Stimulated activated CD4-positive, alpha-beta T cell treated with anti-CD3 and anti-CD28 coated beads, Interleukin-15, amount 100 ng/mL, for 48 hours (primary cell): ENCODE data around the gene PRR36.
"Not testable (repeated sequence)": the region's sequence is repeated elsewhere in the genome, so short reads cannot be mapped to it uniquely, and the experiment has no call there.

Experiments used
- DNase-seq, 2 donors: peaks; one replicate each; pipeline ENCODE4 v3.0.0-alpha.2; 2020; ENCODE audit warnings: low read depth in 2 of 2

Gene PRR36

DNA sequence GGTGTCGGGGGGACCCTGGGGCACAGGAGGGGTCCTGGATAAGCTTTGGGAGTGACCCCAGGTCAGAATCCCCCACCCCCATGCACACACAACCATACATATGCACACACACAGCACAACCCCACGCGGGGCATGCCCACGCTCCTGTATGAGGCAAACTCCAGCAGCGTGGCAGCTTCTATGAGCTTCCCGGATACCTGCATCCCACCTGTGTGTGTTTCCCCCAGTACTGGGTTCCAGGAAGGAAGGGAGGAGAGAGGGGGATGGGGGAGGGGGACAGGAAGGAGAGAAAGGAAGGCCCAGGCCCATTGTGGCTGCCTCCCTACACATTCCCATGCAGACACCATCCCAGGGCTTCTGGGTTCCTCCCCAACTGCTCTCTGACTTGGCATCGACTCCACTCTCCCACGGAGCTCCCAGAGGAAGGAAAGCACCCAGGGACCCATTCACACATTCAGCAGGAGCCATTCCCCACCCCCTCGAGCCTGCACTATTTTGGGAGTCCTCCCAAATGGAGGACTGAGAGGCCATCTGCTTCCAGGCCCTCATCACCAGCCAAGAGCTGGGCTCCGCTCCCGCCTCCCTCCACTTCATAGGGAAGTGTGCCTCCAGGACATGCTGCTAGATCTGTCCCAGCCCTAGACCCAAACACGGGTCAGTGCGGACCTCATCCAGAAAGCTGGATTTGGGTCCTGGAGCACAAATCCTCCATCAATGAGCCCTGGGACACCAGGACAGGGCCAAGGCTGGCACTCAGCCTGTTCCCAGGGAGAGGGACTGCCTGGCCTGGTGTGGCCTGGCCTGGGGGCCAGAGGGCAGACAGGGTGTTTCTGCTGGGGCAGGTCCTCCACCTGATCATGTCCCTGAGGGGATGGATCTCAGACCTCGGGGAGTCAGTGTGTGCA is 13.2 kb downstream of the PRR36 start:
- DNase-seq: no peak

GRCh38 chr19:7859831-7860713 is 14.1 kb downstream of the PRR36 start:
- no peak for DNase-seq

DNA sequence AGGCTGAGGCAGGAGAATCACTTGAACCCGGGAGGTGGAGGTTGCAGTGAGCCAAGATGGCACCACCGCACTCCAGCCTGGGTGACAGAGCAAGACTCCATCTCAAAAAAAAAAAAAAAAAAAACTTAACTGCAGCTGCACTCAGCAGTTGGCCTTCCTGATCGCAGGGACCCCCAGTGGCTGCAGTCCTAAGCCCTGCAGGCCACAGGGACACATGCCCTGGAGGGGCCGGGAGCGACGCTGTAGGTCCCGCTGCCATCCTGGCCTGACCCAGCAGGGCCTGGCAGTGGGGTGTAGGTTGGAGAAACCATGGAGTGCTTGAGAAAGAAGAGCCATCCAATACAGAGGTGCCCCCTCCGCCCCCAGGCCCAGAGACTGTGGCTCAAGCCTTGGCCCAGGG is 15.1 kb downstream of the PRR36 start:
- DNase-seq: not testable (repeated sequence)

- DNase-seq: no peak
These were observed 15.9 kb downstream of the PRR36 start for GRCh38 chr19:7858109-7858770.

- no peak for DNase-seq
These were observed 16.5 kb downstream of the PRR36 start for GRCh38 chr19:7857727-7858108.

GRCh38 chr19:7856679-7857663 is 17.2 kb downstream of the PRR36 start:
- no peak for DNase-seq

- no peak for DNase-seq
These were observed 18.0 kb downstream of the PRR36 start for GRCh38 chr19:7856109-7856591.

- no peak for DNase-seq
These were observed 18.6 kb downstream of the PRR36 start for GRCh38 chr19:7855426-7856108.

GRCh38 chr19:7853770-7854128 is 20.4 kb downstream of the PRR36 start:
- DNase-seq: no peak

- peak in 1 of 2 donors; percentile 66 for DNase-seq
These were observed 21.1 kb downstream of the PRR36 start for GRCh38 chr19:7852851-7853769.

DNA sequence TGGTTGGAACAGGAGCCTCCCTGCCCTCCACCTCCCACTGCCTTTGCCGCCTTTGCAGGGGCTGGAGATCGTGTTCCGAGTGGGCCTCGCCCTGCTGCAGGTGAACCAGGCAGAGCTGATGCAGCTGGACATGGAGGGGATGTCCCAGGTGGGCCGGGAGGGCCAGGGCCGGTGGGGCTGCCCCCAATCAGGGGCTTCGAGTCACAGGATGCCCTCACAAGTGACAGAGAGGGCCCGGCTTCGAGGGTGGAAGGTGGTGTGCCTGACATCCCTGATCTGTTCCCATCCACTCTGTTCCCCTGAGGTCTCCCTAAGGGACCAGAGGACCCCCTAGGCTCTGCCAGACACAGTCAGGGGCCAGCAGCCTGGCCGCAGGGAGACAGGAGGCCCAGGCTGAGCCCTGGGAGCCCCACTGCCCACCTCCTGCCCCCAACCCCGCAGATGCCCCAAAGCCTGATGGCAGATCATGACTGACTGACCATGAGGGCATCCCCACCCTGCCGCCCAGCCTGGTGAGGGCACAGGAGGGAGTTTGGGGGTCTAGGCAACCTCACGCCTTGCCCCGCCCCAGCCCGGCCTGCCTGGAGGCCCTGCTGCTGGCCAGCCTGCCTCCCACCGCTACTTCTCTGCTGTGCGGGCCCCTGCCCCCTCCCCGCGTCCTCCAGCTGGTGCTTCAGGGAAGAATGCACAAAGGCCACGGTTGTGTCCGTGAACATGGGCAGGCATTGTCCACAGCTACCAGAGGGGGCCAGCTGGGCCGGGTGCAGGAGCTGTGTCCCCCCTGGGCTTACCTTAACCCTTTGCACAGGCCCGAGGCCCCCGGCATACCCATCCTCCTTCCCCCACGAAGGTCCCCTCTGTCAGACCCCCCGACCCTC is 22.3 kb downstream of the PRR36 start:
- no peak for DNase-seq

DNA sequence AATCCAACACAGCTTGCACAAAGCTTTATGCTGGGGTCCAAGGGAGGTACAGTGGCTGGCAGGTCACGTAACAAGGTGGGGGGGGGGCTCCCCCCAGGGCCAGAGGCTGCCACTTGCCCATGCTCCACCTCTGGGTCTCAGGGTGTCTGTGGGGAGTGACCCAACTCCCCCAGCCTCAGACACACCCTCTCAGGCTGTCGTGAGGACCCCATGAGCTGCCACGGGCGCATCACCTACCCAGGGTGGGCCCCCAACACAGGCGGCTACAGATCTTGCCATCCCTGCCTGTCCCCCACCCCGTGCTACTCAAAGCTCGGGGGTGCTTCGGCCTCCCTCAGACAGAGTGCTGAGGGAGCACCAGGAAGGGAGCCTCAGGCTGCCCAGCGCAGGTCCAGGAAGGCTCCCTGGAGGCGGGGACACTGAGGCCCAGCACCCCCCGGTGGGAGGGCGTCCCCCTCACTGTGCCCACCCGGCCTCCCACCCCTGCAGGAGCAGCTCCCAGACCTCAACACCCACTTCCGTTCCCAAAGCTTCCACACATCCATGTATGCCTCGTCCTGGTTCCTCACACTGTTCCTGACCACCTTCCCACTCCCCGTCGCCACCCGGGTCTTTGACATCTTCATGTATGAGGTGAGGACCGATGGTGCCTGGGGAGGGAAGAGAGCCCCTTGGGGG is 23.1 kb downstream of the PRR36 start:
- DNase-seq: no peak

DNA sequence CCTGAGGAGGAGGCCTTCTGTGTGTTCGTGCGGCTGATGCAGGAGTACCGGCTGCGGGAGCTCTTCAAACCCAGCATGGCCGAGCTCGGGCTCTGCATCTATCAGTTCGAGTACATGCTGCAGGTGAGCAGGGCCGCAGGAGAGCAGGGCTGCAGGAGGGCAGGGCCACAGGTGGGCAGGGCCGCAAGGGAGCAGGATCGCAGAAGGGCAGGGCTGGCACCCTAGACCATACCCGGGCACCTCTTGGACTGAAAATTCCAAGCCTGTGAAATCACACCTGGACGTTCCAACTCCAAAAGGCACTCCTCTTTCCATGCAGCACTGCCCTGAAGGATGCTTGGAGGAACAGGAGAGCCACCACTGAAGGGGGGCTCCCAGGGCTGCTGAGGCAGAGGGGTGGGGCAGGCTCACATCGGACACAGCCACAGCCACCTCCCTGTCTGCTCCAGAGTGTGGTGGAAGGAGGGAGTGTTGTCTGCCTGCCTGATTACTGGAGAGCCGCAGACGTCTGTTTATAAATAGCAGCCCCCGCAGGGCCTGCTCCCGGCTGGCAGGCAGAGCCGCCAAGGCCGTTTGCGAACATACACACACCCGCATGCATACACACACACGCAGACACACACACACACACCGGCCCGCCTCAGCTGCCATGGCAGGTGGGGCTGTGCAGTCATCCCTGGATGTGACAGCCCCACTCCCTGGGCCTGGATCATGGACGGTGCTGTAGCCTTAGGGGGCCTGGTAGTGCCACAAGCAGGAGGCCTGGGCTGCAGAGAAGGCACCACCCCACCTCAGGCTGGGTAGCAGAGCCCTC is 24.0 kb downstream of the PRR36 start:
- no peak for DNase-seq

DNA sequence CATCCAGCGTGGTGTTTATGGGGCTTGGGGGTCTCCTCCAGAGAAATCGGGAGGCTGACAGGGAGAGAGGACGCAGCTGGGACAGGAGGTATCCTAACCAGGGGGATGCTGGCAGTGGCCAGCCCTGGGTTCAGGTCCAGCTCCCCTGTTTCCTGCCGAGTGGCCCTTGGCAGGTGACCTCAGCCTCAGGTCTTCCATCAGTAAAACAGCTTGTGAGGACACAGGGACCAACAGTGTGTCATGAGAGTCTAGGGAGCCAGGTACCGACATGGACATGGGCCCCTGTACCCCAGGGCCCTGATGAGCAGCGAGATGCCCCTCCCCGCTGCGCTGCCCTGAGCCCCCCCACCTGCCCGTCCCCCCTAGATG is 24.6 kb downstream of the PRR36 start:
- DNase-seq: no peak

DNA sequence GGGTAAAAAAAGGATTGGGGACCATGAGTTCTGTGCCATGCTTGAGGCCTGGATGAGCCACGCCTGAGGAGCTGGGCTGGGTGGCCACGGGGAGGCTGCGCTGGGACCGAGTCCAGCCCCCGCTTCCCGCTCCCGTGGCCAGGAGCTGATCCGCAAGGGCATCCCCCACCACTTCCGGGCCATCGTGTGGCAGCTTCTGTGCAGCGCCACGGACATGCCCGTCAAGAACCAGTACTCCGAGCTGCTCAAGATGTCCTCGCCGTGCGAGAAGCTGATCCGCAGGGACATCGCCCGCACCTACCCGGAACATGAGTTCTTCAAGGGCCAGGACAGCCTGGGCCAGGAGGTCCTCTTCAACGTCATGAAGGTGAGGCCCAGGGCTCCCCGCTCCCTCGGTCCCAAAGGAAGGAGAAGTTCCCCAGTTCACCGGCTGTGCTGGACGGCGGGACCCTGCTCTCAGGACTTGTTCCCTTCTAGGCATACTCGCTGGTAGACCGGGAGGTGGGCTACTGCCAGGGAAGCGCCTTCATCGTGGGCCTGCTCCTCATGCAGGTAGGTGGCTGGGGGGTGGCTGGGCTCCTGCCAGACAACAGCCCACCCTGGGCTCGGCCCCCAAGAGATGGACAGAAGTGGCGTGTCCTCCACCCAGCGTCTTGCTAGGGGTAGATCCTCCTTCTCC is 25.3 kb downstream of the PRR36 start:
- DNase-seq: no peak

- DNase-seq: no peak
These were observed 26.5 kb downstream of the PRR36 start for GRCh38 chr19:7847664-7848063.
